HG02571 (cell line): ENCODE measurements around the gene MACROD2.
"Not testable (repeated sequence)": the region's sequence is repeated elsewhere in the genome, so short reads cannot be mapped to it uniquely, and the experiment has no call there.

ENCODE experiments used
- ATAC-seq: cut with Tn5 transposase; IDR thresholded peaks from one replicate; pipeline ENCODE4 v1.9.1; 2021; ENCODE audit warnings: mild to moderate bottlenecking, moderate library complexity; ENCODE audit not compliant: unreplicated experiment

Gene MACROD2

GRCh38 chr20:14245368-14245970, 250.2 kb downstream of the MACROD2 start:
- no peak for ATAC-seq

GRCh38 chr20:14259689-14260088, 264.4 kb downstream of the MACROD2 start:
- no peak for ATAC-seq

GRCh38 chr20:14260367-14260766, 265.1 kb downstream of the MACROD2 start:
- no peak for ATAC-seq

- no peak for ATAC-seq
Observed at GRCh38 chr20:14264869-14265268, 269.6 kb downstream of the MACROD2 start.

GRCh38 chr20:14266246-14266645, 270.9 kb downstream of the MACROD2 start:
- ATAC-seq = no peak

- not testable (repeated sequence) for ATAC-seq
Observed at GRCh38 chr20:14270751-14271150, 275.4 kb downstream of the MACROD2 start.

- no peak for ATAC-seq
Observed at GRCh38 chr20:14282140-14282539, 286.8 kb downstream of the MACROD2 start.

GRCh38 chr20:14284443-14284842, 289.1 kb downstream of the MACROD2 start:
- ATAC-seq = no peak

- ATAC-seq = no peak
Observed at GRCh38 chr20:14288341-14289330, 293.3 kb downstream of the MACROD2 start.

- ATAC-seq = no peak
Observed at GRCh38 chr20:14291502-14291901, 296.2 kb downstream of the MACROD2 start.

- ATAC-seq = no peak
Observed at GRCh38 chr20:14295238-14295637, 299.9 kb downstream of the MACROD2 start.

- ATAC-seq = no peak
Observed at GRCh38 chr20:14295770-14296309, 300.5 kb downstream of the MACROD2 start.

- ATAC-seq = no peak
Observed at GRCh38 chr20:14299831-14300230, 304.5 kb downstream of the MACROD2 start.

GRCh38 chr20:14303106-14303505, 307.8 kb downstream of the MACROD2 start:
- ATAC-seq = no peak

GRCh38 chr20:14303651-14304050, 308.3 kb downstream of the MACROD2 start:
- no peak for ATAC-seq

GRCh38 chr20:14304472-14304871, 309.2 kb downstream of the MACROD2 start:
- ATAC-seq = no peak

- ATAC-seq = no peak
Observed at GRCh38 chr20:14307956-14308355, 312.6 kb downstream of the MACROD2 start.

GRCh38 chr20:14310977-14311627, 315.8 kb downstream of the MACROD2 start:
- no peak for ATAC-seq

- ATAC-seq = no peak
Observed at GRCh38 chr20:14312001-14312400, 316.7 kb downstream of the MACROD2 start.

- ATAC-seq = no peak
Observed at GRCh38 chr20:14313341-14314020, 318.2 kb downstream of the MACROD2 start.

GRCh38 chr20:14319704-14320103, 324.4 kb downstream of the MACROD2 start:
- no peak for ATAC-seq
